8988T (cell line): ENCODE measurements around the gene MGME1.

Experiments
- DNase-seq: peaks from one replicate; pipeline ENCODE4 v3.0.0; 2011

The MGME1 gene

DNA sequence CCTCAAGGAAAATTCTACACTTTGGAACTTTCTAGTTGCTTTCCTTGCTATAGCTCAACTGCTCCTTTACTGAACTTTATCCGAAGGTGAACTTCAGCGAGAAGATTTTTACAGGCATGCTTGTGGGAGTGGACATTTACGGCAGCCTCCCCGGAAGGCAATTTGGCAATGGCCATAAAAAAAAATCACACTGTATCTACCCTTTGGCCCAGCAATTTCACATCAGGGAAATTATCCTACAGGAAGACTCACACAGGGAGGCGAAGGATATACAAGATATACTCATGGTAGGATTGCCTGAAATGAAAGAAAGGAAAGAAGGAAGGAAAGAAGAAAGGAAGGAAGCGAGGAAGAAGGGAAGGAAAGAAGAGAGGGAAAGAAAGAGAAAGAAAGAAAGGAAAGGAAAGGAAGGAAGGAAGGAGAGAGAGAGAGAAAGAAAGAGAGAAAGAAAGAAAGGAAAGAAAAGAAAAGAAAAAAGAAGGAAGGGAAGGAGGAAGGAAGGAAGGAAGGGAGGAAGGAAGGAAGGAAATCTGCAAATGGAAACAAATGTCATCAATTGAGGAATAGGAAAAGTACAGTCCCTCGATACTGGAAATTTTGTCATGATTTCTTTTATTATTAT lies 63.2 kb downstream of the MGME1 start:
- no peak for DNase-seq

GRCh38 chr20:18032977-18033892 lies 64.4 kb downstream of the MGME1 start:
- no peak for DNase-seq

DNA sequence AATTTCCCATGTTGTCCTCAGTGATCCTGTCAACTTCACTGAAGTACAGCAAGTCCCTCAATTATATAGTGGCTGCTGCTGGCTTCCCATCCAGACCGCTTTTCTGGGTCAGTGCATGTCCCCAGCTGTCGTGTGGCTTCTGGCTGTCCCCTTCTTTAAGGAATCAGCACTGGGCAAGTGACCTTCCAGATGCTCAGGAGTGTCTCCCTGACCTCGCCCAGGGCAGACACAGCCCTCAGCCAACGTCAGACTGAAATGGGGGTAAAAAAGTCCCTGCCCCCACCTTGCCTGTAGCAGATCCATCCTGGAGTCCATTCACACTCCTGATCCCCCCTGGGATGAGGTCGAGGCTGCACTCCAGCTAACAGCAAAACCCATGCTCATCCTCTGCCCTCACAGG lies 65.2 kb downstream of the MGME1 start:
- DNase-seq: no peak

GRCh38 chr20:18039063-18039462 lies 70.2 kb downstream of the MGME1 start:
- DNase-seq: no peak
